Thyroid gland (tissue), 4 donors: Measurements from ENCODE around the gene POFUT2. TPM values are rescaled to one million over a fixed set of nuclear protein-coding genes. Genes with fewer than 3 reads are reported as not detected.

Experiments
- DNase-seq, 2 donors: peaks; one replicate each; pipeline ENCODE4 v3.0.0-alpha.2; 2019
- H3K27ac ChIP-seq, 3 donors: fragments of 200-600 bp; sonication (generic); 1 replicate in 2 of 3; 2 replicates in 1 of 3; pipeline ENCODE4 v1.5.1; 2016 to 2019; ENCODE audit warnings: mild to moderate bottlenecking in 1 of 3, moderate library complexity in 1 of 3
- H3K27me3 ChIP-seq: fragments of 200-600 bp; sonication (generic); one replicate; pipeline ENCODE4 v1.5.1; 2019
- H3K36me3 ChIP-seq, 2 donors: fragments of 200-600 bp; sonication (generic); one replicate each; pipeline ENCODE4 v1.5.1; 2016 to 2019
- H3K4me1 ChIP-seq, 2 donors: fragments of 200-600 bp; sonication (generic); one replicate each; pipeline ENCODE4 v1.5.1; 2017 to 2019
- H3K4me3 ChIP-seq, 3 donors: fragments of 200-600 bp; sonication (generic); replicated peaks in 1 of 3; 1 replicate in 2 of 3; 2 replicates in 1 of 3; pipeline ENCODE4 v1.5.1; 2016; ENCODE audit warnings: mild to moderate bottlenecking in 1 of 3
- H3K9me3 ChIP-seq: fragments of 200-600 bp; sonication (generic); one replicate; pipeline ENCODE4 v1.5.1; 2017
- POLR2A ChIP-seq, 2 donors: fragments of 450-650 bp; IDR thresholded peaks; one replicate each; pipeline ENCODE4 v1.6.1; 2017; ENCODE audit warnings: antibody characterized with exemption in 2 of 2, mild to moderate bottlenecking in 2 of 2, moderate library complexity in 1 of 2
- WGBS, 2 donors: methylation state at CpG; one replicate each; pipeline ENCODE4 v1.1.5; 2017; 5-methylcytosine and 5-hydroxymethylcytosine counted together
- intact Hi-C: fragments of 100-400 bp; cut with DNase I; formaldehyde crosslinking; loops from one replicate; pipeline ENCODE4 v1.15.1; 2023
- total RNA-seq, 4 donors: library from RNA; depleted of rRNA; stranded (reverse); fragments of >200 nt; gene quantifications; one replicate each; pipeline ENCODE4 v1.2.3, GENCODE V29; 2016
- TF ChIP-seq, protein P1 (sequence below), 6 experiments: fragments of 200-600 bp in 3 of 6; fragments of 450-650 bp in 3 of 6; sonication (generic) in 3 of 6; IDR thresholded peaks; one replicate each; pipeline ENCODE4 v1.5.1; 2016 to 2019; ENCODE audit warnings: antibody characterized with exemption in 6 of 6, mild to moderate bottlenecking in 2 of 6, inconsistent platforms in 1 of 6, moderate library complexity in 1 of 6

Gene POFUT2
- total RNA-seq, 4 donors from 2014 or later: 20.2 to 52.2 (median 40.5) TPM

DNA sequence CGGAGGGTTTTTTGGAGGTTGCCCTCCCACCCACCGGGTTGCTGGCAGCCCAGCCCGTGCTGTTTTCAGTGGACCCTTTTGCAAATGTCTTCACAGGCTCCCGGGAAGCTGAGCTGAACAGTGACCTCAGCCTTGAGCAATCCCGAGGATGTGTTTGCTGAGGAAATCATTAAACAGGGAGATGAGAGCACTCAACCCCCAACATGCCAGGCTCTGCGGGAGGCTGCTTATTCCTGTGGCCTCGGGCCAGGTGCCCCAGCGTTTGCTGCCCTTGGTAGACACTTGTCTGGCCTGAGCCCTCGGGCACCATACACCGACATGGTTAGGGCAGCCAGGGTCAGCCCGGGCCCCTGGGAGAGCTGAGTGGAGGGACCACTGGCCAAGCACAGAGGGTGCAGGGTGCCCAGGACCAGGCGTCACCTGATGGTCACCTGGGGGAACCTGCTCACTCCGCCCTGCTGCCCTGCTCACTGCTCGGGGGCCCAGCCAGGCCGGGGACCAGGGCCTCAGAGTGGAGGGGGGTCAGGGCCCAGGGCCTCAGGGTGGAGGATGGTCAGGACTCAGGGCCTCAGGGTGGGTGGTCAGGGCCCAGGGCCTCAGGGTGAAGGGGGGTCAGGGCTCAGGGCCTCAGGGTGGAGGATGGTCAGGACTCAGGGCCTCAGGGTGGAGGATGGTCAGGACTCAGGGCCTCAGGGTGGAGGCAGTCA, 42.5 kb upstream of the POFUT2 start:
- Histone ChIP-seq H3K36me3 (no peaks in the 10 kb centered on the region), H3K4me1 (peaks cover 22 to 44% of the 10 kb centered on the region in 2 donors), H3K27ac (peak overlapping the region; percentile 81 to 91 (median 85)), H3K27me3 (no peaks in the 10 kb centered on the region), H3K4me3 (no peak overlapping the region), H3K9me3 (no peaks in the 10 kb centered on the region)
- peak; percentile 95 to 97 for DNase-seq
- intact Hi-C loops: loop anchor here (10.0 kb wide), 1 partner anchor 95 kb away; no protein-coding TSS in a partner anchor
- peak in 1 of 2 donors; percentile 20 for TF ChIP-seq POLR2A (IDR thresholded peaks at IDR 0.05)
- TF ChIP-seq, protein P1, sequence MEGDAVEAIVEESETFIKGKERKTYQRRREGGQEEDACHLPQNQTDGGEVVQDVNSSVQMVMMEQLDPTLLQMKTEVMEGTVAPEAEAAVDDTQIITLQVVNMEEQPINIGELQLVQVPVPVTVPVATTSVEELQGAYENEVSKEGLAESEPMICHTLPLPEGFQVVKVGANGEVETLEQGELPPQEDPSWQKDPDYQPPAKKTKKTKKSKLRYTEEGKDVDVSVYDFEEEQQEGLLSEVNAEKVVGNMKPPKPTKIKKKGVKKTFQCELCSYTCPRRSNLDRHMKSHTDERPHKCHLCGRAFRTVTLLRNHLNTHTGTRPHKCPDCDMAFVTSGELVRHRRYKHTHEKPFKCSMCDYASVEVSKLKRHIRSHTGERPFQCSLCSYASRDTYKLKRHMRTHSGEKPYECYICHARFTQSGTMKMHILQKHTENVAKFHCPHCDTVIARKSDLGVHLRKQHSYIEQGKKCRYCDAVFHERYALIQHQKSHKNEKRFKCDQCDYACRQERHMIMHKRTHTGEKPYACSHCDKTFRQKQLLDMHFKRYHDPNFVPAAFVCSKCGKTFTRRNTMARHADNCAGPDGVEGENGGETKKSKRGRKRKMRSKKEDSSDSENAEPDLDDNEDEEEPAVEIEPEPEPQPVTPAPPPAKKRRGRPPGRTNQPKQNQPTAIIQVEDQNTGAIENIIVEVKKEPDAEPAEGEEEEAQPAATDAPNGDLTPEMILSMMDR (IDR thresholded peaks at IDR 0.05): no peak
- WGBS, 2 donors: 34 to 50% methylated on average over 5 to 9 of the region's 15 CpGs

DNA sequence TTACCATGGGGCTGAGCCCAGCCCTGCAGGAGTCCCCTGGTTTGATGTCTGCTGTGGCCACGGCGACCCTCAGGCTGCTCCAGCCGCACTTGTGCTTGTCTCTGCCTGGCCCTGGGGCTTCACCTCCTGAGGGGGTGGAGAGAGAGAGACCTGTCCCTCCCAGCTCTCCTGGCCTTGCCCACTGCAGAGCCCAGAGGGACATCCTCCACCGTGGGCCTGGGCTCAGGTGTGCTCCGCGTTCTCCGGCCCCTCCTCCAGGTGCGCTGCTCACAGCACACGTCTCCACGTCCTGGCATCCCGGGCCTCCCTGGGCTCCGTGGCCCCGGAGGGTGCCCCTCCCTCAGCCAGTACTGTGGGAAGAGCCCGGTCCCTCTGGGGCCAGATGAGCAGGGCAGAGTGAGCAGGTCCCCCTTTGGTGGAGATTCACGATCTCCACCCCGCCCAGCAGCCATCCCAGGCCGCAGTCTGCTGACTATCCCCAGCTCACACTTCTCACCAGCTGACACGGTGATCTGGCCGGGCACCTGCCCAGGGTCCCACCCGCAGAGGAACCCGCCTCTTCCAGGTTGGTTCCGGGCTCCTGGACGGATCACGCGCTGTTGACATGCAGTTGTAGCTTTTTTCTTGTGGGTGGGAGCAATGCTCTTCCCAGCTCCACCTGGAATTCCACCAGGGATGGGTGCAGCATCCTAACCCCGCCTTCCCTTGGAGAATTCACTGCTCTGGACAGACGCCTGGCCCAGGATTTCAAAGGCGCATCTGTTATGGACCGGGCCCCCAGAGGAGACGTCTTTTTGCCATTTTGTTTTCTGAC, 41.8 kb upstream of the POFUT2 start:
- no peak for TF ChIP-seq POLR2A (IDR thresholded peaks at IDR 0.05)
- TF ChIP-seq, protein P1 (IDR thresholded peaks at IDR 0.05): no peak
- Histone ChIP-seq H3K27ac (peak overlapping the region; percentile 81 to 91 (median 85)), H3K27me3 (no peaks in the 10 kb centered on the region), H3K4me3 (no peak overlapping the region), H3K36me3 (no peaks in the 10 kb centered on the region), H3K9me3 (no peaks in the 10 kb centered on the region), H3K4me1 (peaks cover 20 to 45% of the 10 kb centered on the region in 2 donors)
- 62 to 77% methylated on average over 9 to 20 of the region's 30 CpGs for WGBS, 2 donors
- intact Hi-C loops: loop anchor here (10.0 kb wide), 1 partner anchor 95 kb away; no protein-coding TSS in a partner anchor
- peak; percentile 55 to 90 for DNase-seq

DNA sequence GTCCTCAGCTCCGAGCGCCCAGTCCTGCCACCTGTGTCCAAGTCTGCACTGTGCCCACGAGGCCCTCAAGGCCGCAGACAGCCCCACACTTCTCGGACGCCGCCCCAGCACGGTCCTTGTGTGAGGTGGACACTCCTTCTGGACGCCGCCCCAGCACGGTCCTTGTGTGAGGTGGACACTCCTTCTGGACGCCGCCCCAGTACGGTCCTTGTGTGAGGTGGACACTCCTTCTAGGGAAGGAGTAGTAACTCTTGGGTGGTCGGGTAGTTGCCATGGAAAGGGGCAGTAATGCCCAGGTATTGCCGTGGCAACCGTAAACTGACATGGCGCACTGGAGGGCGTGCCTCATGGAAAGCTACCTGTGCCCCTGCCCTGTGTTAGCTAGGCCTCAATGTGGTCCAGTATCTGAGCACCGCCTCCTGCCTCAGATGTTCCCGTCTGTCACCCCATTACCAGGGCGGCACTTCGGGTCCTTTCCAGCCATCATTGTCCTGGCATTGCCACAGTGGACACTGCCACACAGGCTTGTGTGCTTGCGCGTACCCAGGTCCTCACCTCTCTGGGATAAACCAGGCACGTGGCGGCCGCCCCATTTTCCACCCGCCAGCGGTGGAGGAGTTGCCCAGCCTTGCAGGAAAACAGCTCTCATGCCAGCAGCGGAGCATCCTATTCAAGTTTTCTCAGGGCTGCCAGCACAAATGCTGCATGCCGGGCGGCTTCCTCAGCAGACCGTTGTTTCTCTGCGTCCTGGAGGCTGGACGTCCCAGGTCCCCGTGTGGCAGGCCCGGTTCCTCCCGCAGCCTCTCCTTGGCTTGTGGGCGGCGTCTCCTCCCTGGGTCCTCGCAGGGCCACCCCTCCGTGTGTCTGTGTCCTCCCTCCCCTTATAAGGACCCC, 40.8 kb upstream of the POFUT2 start:
- Histone ChIP-seq H3K27me3 (no peaks in the 10 kb centered on the region), H3K4me1 (peaks cover 24 to 50% of the 10 kb centered on the region in 2 donors), H3K4me3 (no peak overlapping the region), H3K27ac (peak overlapping the region in 1 of 3 donors; percentile 91), H3K9me3 (no peaks in the 10 kb centered on the region), H3K36me3 (no peaks in the 10 kb centered on the region)
- intact Hi-C loops: no loop called here
- DNase-seq: peak; percentile 67 to 84
- 85 to 88% methylated on average over 28 to 31 of the region's 43 CpGs for WGBS, 2 donors
- TF ChIP-seq, protein P1 (IDR thresholded peaks at IDR 0.05): no peak
- TF ChIP-seq POLR2A (IDR thresholded peaks at IDR 0.05): no peak

DNA sequence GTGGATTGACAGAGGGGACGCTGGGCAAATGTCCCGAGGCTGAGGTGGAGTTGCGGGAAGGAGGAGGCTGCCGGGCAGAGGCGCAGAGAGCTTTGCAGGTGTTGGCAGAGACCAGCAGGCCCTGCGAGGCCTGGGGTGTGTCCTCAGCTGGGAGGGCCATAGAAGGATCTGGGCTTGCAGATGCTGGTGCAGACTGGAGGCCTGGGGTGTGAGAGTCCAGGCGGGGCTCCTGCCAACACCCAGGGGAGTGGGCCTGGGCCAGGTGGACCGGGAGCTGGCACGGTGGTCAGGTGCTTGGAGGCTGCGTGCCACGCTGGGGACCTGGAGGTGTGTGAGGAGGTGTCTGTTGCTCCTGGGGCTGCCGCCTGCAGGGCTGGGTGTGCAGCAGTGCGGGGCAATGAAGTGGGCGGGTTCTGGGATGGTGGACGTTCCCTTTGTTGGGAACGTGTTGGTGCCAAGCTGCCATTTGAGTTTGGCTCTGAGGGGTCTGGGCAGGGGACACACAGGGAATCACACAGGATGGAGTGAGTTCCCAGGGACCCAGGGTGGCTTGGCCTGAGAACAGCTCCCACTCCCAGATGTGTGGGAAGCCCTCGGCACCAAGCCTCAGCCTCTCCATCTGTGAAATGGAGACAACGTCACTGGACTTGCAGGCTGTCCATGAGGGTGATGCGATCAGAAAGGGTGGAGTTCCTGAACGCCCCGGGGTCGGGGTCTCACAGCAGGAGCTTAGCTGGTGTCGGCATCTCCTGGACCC, 39.9 kb upstream of the POFUT2 start:
- Histone ChIP-seq H3K4me3 (no peak overlapping the region), H3K27ac (no peak overlapping the region), H3K4me1 (peaks cover 33 to 58% of the 10 kb centered on the region in 2 donors), H3K36me3 (no peaks in the 10 kb centered on the region), H3K9me3 (no peaks in the 10 kb centered on the region), H3K27me3 (no peaks in the 10 kb centered on the region)
- intact Hi-C loops: no loop called here
- 91% methylated on average over 15 to 19 of the region's 23 CpGs for WGBS, 2 donors
- TF ChIP-seq, protein P1 (IDR thresholded peaks at IDR 0.05): no peak
- no peak for TF ChIP-seq POLR2A (IDR thresholded peaks at IDR 0.05)
- DNase-seq: no peak
